Measurements from ENCODE around the gene PPIE.
"Not testable (repeated sequence)": the region's sequence is repeated elsewhere in the genome, so short reads cannot be mapped to it uniquely, and the experiment has no call there.

The PPIE gene

DNA sequence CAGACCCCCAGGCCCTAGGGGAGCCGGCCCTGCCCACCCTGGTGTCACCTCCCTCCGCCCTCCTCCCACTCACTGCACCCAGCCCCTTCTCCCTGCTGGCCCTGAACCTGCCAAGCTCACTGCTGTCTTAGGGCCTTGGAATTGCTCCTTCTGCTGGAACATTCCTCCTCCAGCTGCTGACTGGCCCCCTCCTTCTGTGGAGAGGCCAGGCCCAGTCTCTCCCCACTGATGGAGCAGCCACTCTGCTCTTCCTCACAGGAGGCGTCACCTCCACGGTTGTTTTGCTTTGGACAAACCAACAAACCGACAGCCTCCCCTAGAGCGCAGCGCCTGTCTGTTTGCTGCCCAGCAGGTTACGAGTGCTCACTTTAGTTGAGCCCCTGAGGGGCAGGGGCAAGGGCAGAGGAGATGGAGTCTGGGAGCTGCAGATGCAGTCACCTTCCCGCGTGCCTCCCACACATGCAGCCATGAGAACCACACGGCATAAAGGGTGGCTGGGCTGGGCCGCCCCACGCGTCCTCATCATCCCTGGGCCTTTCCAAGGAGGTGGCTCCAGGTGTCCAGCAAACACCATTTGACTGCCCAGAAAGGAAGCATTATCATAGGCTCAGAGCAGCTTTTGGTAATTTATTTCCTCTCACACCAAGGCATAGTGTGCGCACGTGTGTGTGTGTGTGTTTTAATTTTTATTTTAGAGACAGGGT lies 23.0 kb downstream of the PPIE start:
- Mint-ChIP-seq H3K36me3 (peaks cover 6% of the 10 kb centered on the region), H3K4me1 (no peaks in the 10 kb centered on the region), H3K27ac (no peak overlapping the region), H3K9me3 (no peaks in the 10 kb centered on the region), H3K27me3 (no peaks in the 10 kb centered on the region), H3K4me3 (no peak overlapping the region)

DNA sequence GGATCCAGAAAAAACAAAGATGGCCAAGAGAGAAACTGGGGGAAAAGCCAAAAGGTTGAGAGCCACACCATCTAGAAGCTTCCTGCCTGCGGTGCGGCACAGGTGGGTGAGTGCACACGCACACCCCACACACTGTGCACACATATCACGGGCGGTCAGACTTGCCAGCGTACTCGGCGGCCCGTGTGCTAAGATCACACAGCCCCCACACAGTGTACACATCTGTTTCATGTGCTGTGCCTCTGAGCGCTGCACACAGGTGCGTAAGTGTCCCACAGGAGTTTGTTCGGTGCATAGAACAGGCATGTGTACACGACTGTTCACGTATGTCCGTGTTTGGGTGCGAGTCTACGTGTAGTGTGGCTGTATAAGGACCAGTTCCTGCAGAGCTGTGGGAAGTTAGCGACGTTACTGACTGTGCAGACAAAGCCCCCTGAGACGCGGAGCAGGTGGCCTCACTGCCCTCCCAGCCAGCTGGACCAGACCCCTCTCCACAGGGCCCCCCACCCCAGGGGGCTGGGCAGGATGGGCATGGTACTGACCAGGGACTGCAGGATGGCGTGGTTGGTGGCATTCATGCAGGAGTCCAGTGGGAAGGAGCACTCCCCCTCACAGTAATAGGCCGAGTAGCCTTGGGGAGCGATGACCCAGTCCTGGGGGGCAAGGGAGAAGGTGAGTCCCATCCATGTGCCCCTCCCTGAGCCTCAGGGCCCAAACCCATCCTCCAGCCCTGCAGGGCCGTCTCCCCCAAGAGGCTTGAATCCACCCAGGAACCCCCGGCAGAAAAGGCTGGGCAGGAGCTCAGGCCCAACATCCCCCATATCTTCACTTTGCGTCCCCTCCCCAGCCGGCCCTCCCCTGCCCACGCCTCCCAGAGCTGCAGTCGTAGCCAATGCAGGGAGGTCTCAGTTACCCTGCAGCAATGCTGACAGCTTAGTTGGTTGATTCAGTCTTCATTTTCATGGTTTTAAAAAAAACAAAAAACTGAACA lies 24.2 kb downstream of the PPIE start:
- Mint-ChIP-seq H3K9me3 (no peaks in the 10 kb centered on the region), H3K36me3 (no peaks in the 10 kb centered on the region), H3K27me3 (no peaks in the 10 kb centered on the region), H3K4me1 (no peaks in the 10 kb centered on the region), H3K4me3 (no peak overlapping the region), H3K27ac (no peak overlapping the region)

GRCh38 chr1:39763619-39764374 lies 25.1 kb downstream of the PPIE start:
- H3K36me3 Mint-ChIP-seq, H3K4me3 Mint-ChIP-seq, H3K9me3 Mint-ChIP-seq, H3K4me1 Mint-ChIP-seq, H3K27me3 Mint-ChIP-seq, H3K27ac Mint-ChIP-seq: not testable (repeated sequence)

GRCh38 chr1:39764512-39764911 lies 25.8 kb downstream of the PPIE start:
- not testable (repeated sequence) for H3K4me1 Mint-ChIP-seq, H3K27me3 Mint-ChIP-seq, H3K4me3 Mint-ChIP-seq, H3K36me3 Mint-ChIP-seq, H3K9me3 Mint-ChIP-seq, H3K27ac Mint-ChIP-seq

DNA sequence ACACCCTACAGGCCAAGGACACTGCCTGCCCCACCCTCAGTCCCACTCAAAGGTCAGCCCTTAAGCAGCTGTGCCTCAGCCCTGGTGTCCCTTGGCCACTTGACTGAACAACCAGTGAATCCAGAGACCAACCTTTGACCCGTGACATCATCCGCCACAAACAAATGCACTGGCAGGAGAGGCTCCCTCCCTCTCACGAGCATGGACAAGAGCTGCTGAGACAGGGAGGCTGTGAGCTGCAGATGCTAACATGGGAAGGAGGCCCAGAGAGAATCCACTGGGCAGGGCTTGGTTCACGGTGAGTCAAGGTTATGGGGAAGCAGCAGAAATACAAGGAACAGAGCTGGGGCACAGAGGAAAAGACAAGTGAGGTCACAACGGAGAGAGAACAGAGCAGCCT lies 27.8 kb downstream of the PPIE start:
- not testable (repeated sequence) for H3K27me3 Mint-ChIP-seq, H3K4me3 Mint-ChIP-seq, H3K9me3 Mint-ChIP-seq, H3K36me3 Mint-ChIP-seq, H3K4me1 Mint-ChIP-seq, H3K27ac Mint-ChIP-seq

DNA sequence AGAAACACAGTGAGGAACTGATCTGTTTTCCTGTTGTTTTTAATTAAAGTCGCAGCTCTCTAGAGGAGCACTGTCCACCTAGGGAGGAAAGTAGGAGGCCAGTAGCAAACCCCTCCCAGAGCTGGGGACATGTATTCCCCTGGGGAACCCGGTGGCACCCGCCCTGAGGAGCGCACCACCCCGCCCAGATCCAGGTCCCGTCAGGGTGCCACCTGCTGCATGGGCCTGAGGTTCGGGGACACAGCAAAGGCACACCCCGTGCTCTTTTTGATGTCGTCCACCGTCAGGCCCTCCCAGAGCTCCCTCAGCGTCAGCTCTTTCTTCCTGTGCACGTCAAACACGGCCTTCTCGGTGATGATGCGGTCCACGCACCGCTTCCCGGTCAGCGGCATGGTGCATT lies 30.8 kb downstream of the PPIE start:
- not testable (repeated sequence) for H3K27ac Mint-ChIP-seq, H3K4me1 Mint-ChIP-seq, H3K27me3 Mint-ChIP-seq, H3K9me3 Mint-ChIP-seq, H3K36me3 Mint-ChIP-seq, H3K4me3 Mint-ChIP-seq

DNA sequence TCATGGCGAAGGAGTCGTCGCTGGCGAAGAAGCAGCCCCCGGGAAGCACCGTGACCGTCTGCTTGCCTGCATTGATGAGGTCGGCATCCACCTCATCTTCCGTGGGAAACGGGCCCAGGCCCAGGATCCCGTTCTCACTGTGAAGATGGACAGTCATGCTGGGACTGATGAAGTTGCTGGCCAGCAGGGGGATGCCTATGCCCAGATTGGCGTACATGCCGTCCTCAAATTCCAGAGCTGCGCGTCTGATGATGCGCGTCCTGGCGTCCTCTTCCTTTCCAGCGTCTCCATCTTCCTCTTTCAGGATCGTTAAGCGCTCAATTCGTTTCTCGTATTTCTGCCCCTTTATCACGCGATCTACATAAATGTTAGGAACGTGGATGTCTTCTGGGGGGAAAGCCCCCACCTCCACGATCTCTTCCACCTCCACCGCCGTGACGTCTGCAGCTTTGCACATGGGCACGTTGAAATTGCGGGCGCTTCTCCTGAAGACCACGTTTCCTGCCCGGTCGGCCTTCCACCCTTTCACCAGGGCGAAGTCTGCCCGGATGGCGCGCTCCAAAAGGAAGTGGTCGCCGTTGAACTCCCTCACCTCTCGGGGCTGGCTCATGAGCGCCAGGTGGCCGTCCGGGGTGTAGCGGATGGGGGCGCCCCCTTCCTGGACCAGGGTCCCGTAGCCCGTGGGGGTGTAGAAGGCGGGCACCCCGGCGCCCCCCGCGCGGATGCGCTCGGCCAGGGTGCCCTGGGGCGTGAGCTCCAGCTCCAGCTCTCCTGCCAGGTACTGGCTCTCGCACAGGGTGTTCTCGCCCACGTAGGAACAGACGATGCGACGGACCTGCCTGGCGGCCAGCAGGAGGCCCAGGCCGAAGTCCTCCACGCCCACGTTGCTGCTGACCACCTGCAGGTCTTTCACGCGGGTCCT lies 31.7 kb downstream of the PPIE start:
- not testable (repeated sequence) for H3K27ac Mint-ChIP-seq, H3K27me3 Mint-ChIP-seq, H3K36me3 Mint-ChIP-seq, H3K9me3 Mint-ChIP-seq, H3K4me1 Mint-ChIP-seq
- H3K4me3 Mint-ChIP-seq = peak overlapping the region; percentile 65

DNA sequence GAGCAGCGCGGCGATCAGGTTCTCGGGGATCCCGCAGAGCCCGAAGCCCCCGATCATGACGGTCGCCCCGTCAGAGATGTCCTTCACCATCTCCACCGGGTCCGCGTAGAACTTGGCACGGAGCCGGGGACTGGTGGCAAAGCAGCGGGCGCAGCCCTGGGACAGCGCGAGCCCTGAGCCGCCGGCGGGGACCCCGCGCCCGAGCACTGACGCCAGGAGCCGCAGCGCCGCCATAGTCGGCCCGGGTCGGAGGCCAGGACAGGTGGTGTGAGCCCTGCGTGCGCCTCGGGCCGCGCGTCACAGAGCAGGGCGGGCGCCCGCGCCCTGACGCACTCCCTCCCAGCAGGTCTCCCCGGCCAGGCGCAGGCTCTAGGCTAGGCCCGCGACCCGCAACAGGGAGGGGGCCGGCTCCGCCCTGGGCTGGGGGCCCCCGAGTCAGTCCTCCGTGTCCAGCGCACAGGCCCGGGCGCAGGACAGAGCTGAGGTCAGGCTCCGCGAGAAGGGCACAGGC lies 32.4 kb downstream of the PPIE start, which contains the start of gene OXCT2:
Gene OXCT2 (minus strand): TSS at position 327 of the 511 bp plus-strand sequence. CDS start 93 bp downstream, at position 234.
- H3K36me3 Mint-ChIP-seq, H3K27me3 Mint-ChIP-seq, H3K9me3 Mint-ChIP-seq, H3K27ac Mint-ChIP-seq, H3K4me1 Mint-ChIP-seq: not testable (repeated sequence)
- peak within 1 kb of the TSS; percentile 65 for H3K4me3 Mint-ChIP-seq

GRCh38 chr1:39773369-39773979 lies 34.8 kb downstream of the PPIE start:
- not testable (repeated sequence) for H3K27me3 Mint-ChIP-seq, H3K27ac Mint-ChIP-seq, H3K4me1 Mint-ChIP-seq, H3K4me3 Mint-ChIP-seq, H3K9me3 Mint-ChIP-seq, H3K36me3 Mint-ChIP-seq

DNA sequence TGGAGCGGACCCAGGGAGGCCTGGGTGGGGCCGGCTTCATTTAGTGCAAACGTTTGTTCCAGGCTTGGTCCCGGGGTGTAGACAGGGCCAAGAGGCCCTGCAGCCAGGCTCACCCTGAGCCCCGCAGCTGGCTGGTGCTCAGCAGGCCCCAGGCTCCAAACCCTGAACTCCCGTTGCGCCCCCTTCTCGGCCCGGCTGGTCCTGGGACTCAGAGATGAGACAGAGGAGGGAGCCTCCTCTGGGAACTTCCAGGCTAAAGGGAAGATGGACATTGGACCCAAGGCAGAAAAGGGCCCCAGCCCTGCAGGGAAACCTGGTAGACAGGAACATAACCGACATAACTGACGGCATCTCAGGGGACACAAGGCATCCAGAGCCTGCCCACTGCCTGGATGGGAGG lies 36.5 kb downstream of the PPIE start:
- H3K4me3 Mint-ChIP-seq, H3K4me1 Mint-ChIP-seq, H3K27me3 Mint-ChIP-seq, H3K27ac Mint-ChIP-seq, H3K36me3 Mint-ChIP-seq, H3K9me3 Mint-ChIP-seq: not testable (repeated sequence)

DNA sequence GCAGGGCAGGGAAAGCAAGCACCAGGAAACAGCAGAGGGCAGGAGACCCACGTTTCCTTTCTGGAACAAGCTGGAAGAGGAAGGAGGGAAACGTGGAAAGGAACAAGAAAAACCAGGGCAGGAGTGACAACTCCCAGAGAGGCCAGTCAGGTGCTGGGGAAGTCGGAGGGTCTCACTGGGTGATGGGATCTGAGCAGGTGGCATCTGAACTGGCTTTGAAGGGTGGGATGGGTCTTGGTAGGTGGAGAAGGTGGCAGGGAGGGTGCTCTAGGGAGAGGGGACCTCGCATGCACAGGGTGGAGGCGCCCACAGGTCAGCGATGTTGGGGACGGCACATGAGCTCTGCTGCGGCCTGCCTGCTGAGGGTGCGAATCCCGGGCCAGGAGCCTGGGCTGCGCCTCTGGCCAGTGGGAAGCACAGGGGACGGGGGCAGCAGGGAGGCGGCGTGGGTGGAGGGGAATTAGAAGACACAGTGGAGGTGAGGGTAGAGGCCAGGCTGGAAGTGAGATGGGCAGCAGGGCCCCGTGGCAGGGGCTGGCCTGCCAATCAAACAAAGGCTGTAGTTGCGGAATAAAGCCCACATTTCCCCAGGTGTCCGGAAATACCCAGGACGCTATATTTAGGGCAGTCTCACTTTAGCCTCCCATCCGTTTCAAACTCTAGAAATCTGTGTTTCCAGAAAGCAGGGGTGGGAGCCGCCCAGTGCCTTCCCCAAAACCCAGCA lies 37.2 kb downstream of the PPIE start:
- H3K27ac Mint-ChIP-seq, H3K4me3 Mint-ChIP-seq, H3K27me3 Mint-ChIP-seq, H3K9me3 Mint-ChIP-seq, H3K4me1 Mint-ChIP-seq, H3K36me3 Mint-ChIP-seq: not testable (repeated sequence)

- H3K36me3 Mint-ChIP-seq = no peaks in the 10 kb centered on the region
- no peaks in the 10 kb centered on the region for H3K27me3 Mint-ChIP-seq
- H3K4me3 Mint-ChIP-seq = no peak overlapping the region
- no peaks in the 10 kb centered on the region for H3K4me1 Mint-ChIP-seq
- H3K27ac Mint-ChIP-seq = no peak overlapping the region
- H3K9me3 Mint-ChIP-seq = no peaks in the 10 kb centered on the region
Measured at GRCh38 chr1:39776400-39776713, 37.7 kb downstream of the PPIE start.

DNA sequence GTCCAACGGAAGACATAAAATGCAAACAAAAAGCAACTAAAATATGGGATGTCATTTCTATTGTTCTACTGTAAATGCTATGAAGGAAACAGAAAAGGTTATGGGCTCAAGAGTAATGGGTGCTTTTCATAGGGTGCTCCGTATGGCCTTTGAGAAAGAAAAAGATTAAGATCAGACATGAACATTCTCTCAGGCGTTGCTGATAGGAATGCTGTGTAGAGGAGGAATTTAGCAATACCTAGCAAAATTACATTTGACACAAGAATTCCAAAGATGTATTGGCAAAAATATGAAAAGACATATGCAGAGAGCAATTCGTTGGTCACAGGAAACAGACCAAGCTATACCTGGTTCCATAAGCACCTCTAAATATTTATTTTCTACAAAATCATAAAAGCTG lies 38.2 kb downstream of the PPIE start:
- no peak overlapping the region for H3K27ac Mint-ChIP-seq
- no peaks in the 10 kb centered on the region for H3K4me1 Mint-ChIP-seq
- H3K4me3 Mint-ChIP-seq = no peak overlapping the region
- H3K36me3 Mint-ChIP-seq = no peaks in the 10 kb centered on the region
- no peaks in the 10 kb centered on the region for H3K27me3 Mint-ChIP-seq
- no peaks in the 10 kb centered on the region for H3K9me3 Mint-ChIP-seq

DNA sequence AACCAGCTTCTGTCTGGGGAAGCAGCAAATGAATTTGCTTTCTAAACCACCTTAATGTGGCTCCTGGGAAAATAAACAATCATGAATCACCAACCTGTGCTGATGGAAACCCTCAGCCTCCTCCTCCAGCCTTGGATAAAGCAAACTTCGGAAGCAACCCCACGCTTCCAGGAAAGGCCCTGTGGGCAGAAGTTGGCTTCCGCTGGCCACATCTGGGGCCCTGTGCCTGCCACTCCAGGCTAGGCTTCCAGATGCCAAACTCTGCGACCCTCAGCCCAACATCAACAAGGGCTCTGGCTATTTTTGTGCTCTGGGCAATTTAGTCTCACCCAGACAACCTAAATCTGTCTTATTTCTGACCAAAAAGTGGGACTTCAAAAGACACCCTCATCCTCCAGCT lies 38.6 kb downstream of the PPIE start:
- Mint-ChIP-seq H3K9me3 (no peaks in the 10 kb centered on the region), H3K4me1 (no peaks in the 10 kb centered on the region), H3K27me3 (no peaks in the 10 kb centered on the region), H3K4me3 (no peak overlapping the region), H3K36me3 (no peaks in the 10 kb centered on the region), H3K27ac (no peak overlapping the region)

Data from activated naive CD4-positive, alpha-beta T cell treated with anti-CD3 and anti-CD28 coated beads, Interleukin-2, amount 50 U/mL, for 24 hours (primary cell).